Duodenal mucosa (tissue), 2 donors: ENCODE measurements around the gene PRAMEF5.
"Not testable (repeated sequence)": the region's sequence is repeated elsewhere in the genome, so short reads cannot be mapped to it uniquely, and the experiment has no call there.

Experiments
- H3K27ac ChIP-seq: one replicate; pipeline ENCODE4 v1.7.0; 2013; ENCODE audit warnings: low read depth, low read length
- H3K27me3 ChIP-seq, 2 donors: one replicate each; pipeline ENCODE4 v1.7.0; 2013; ENCODE audit warnings: low read length in 2 of 2, control low read depth in 1 of 2; ENCODE audit not compliant: insufficient read depth in 2 of 2, control insufficient read depth in 1 of 2
- H3K36me3 ChIP-seq, 2 donors: one replicate each; pipeline ENCODE4 v1.7.0; 2013; ENCODE audit warnings: low read length in 2 of 2, control low read depth in 1 of 2; ENCODE audit not compliant: insufficient read depth in 2 of 2, control insufficient read depth in 1 of 2
- H3K4me1 ChIP-seq, 2 donors: one replicate each; pipeline ENCODE4 v1.7.0; 2013; ENCODE audit warnings: low read length in 2 of 2, control low read depth in 1 of 2; ENCODE audit not compliant: insufficient read depth in 2 of 2, control insufficient read depth in 1 of 2
- H3K4me3 ChIP-seq, 2 donors: one replicate each; pipeline ENCODE4 v1.7.0; 2013; ENCODE audit warnings: low read length in 2 of 2, low read depth in 1 of 2
- H3K9ac ChIP-seq, 2 donors: one replicate each; pipeline ENCODE4 v1.7.0; 2013; ENCODE audit warnings: low read length in 2 of 2, low read depth in 1 of 2
- H3K9me3 ChIP-seq, 2 donors: one replicate each; pipeline ENCODE4 v1.7.0; 2013; ENCODE audit warnings: low read length in 2 of 2, control low read depth in 1 of 2; ENCODE audit not compliant: control insufficient read depth in 1 of 2

PRAMEF5 gene

GRCh38 chr1:13253898-13254297 lies at the start of gene PRAMEF5:
Gene PRAMEF5 (plus strand): TSS chr1:13254198. CDS start chr1:13259269, 5,071 bp downstream.
- not testable (repeated sequence) for H3K36me3 ChIP-seq, H3K9me3 ChIP-seq, H3K27ac ChIP-seq, H3K9ac ChIP-seq, H3K4me1 ChIP-seq, H3K27me3 ChIP-seq, H3K4me3 ChIP-seq

GRCh38 chr1:13208712-13209111 lies 45.3 kb upstream of the PRAMEF5 start:
- H3K4me1 ChIP-seq, H3K9me3 ChIP-seq, H3K4me3 ChIP-seq, H3K9ac ChIP-seq, H3K36me3 ChIP-seq, H3K27ac ChIP-seq, H3K27me3 ChIP-seq: not testable (repeated sequence)

GRCh38 chr1:13216619-13217018 lies 37.4 kb upstream of the PRAMEF5 start:
- not testable (repeated sequence) for H3K36me3 ChIP-seq, H3K27ac ChIP-seq, H3K9me3 ChIP-seq, H3K4me1 ChIP-seq, H3K4me3 ChIP-seq, H3K9ac ChIP-seq, H3K27me3 ChIP-seq

GRCh38 chr1:13219203-13219602 lies 34.8 kb upstream of the PRAMEF5 start:
- H3K4me3 ChIP-seq, H3K9me3 ChIP-seq, H3K36me3 ChIP-seq, H3K9ac ChIP-seq, H3K4me1 ChIP-seq, H3K27ac ChIP-seq, H3K27me3 ChIP-seq: not testable (repeated sequence)

GRCh38 chr1:13222788-13223187 lies 31.2 kb upstream of the PRAMEF5 start:
- H3K27ac ChIP-seq, H3K36me3 ChIP-seq, H3K27me3 ChIP-seq, H3K4me3 ChIP-seq, H3K9ac ChIP-seq, H3K9me3 ChIP-seq, H3K4me1 ChIP-seq: not testable (repeated sequence)

GRCh38 chr1:13224480-13225060 lies 29.4 kb upstream of the PRAMEF5 start:
- H3K9me3 ChIP-seq, result no peaks in the 10 kb centered on the region
- H3K4me1 ChIP-seq, result no peaks in the 10 kb centered on the region
- no peak overlapping the region for H3K4me3 ChIP-seq
- H3K9ac ChIP-seq, result no peak overlapping the region
- no peaks in the 10 kb centered on the region for H3K27me3 ChIP-seq
- H3K36me3 ChIP-seq, result no peaks in the 10 kb centered on the region
- H3K27ac ChIP-seq, result no peak overlapping the region

- H3K27ac ChIP-seq, H3K9me3 ChIP-seq, H3K9ac ChIP-seq, H3K27me3 ChIP-seq, H3K4me1 ChIP-seq, H3K4me3 ChIP-seq, H3K36me3 ChIP-seq: not testable (repeated sequence)
These were observed 28.3 kb upstream of the PRAMEF5 start, which contains the start of gene PRAMEF18 for GRCh38 chr1:13225675-13226204. Gene PRAMEF18 (minus strand): TSS chr1:13226154. CDS start chr1:13226106, 48 bp downstream.

GRCh38 chr1:13227271-13228055 lies 26.5 kb upstream of the PRAMEF5 start:
- not testable (repeated sequence) for H3K9ac ChIP-seq, H3K4me3 ChIP-seq, H3K9me3 ChIP-seq, H3K36me3 ChIP-seq, H3K27ac ChIP-seq, H3K4me1 ChIP-seq, H3K27me3 ChIP-seq

- Histone ChIP-seq H3K4me1 (no peaks in the 10 kb centered on the region), H3K4me3 (no peak overlapping the region), H3K9me3 (no peaks in the 10 kb centered on the region), H3K9ac (no peak overlapping the region), H3K36me3 (no peaks in the 10 kb centered on the region), H3K27me3 (no peaks in the 10 kb centered on the region), H3K27ac (no peak overlapping the region)
These were observed 25.6 kb upstream of the PRAMEF5 start for GRCh38 chr1:13228343-13228781.

- H3K27ac ChIP-seq, H3K9me3 ChIP-seq, H3K4me3 ChIP-seq, H3K4me1 ChIP-seq, H3K36me3 ChIP-seq, H3K27me3 ChIP-seq, H3K9ac ChIP-seq: not testable (repeated sequence)
These were observed 23.9 kb upstream of the PRAMEF5 start for GRCh38 chr1:13230096-13230495.
